Measurements from ENCODE around the gene ZNF219. TPM values are rescaled to one million over a fixed set of nuclear protein-coding genes. Genes with fewer than 3 reads are reported as not detected.

ZNF219 gene
- total and polyA plus RNA-seq, 10 of the 15 experiments (the other 5 are each of a cell fraction or from before 2014, with no cell fraction given), result 0.16 to 6.4 (median 1.9) TPM

GRCh38 chr14:21090940-21091663 is 7.4 kb downstream of the ZNF219 start:
- DNase-seq (ENCODE audit: low read depth, low spot score) (no peak), FAIRE-seq (no peak), ATAC-seq (no peak)
- POLR2A ChIA-PET, result no interaction called here
- H4K20me1 ChIP-seq (ENCODE audit: control insufficient read depth, insufficient read depth), result no peaks in the 10 kb centered on the region
- no peaks in the 10 kb centered on the region for H3K4me1 ChIP-seq (ENCODE audit: control insufficient read depth, insufficient read depth, low read length)
- SMC1A ChIA-PET (ENCODE audit: uncharacterized antibody, unreplicated experiment), result interaction anchor here (1.5 to 2.9 kb wide), 5 partner anchors 10 to 77 kb away, joined by 4 to 28 read pairs (median 7); partner anchors contain the start of gene TMEM253
- no peak overlapping the region for H3K27ac ChIP-seq (ENCODE audit: control insufficient read depth, insufficient read depth)
- H2AFZ ChIP-seq (ENCODE audit: control insufficient read depth, low read depth, low read length), result no peak overlapping the region
- no peaks in the 10 kb centered on the region for H3K9me3 ChIP-seq (replicated peaks; ENCODE audit: control insufficient read depth, insufficient read depth, low read length)
- RAD21 ChIA-PET (ENCODE audit: unreplicated experiment), result interaction anchor here (1.9 to 3.2 kb wide), 4 partner anchors 12 to 76 kb away, joined by 11 to 51 read pairs (median 24); partner anchors contain the start of genes ARHGEF40 and TMEM253
- no peak overlapping the region for H3K4me3 ChIP-seq
- 71% methylated on average over 31 of the region's 45 CpGs for WGBS (ENCODE audit: insufficient coverage, insufficient replicate concordance, low lambda C conversion rate, missing lambda C conversion rate)
- intact Hi-C loops (cut with micrococcal nuclease; ENCODE audit: unreplicated experiment) (no loop called here), in situ Hi-C loops (cut with MboI) (no loop called here)
- CTCF ChIA-PET, result interaction anchor here (0.6 to 6.9 kb wide), 12 partner anchors 13 to 78 kb away, joined by 3 to 194 read pairs (median 29); partner anchors contain the start of genes ARHGEF40 and TMEM253
- BruUV-seq (replicated peaks), result no TSS peak
- no peak overlapping the region for H3K4me2 ChIP-seq (ENCODE audit: control insufficient read depth, insufficient read depth)
- H3K36me3 ChIP-seq (ENCODE audit: control insufficient read depth in 2 of 2, insufficient read depth in 2 of 2, low read length in 1 of 2), result no peaks in the 10 kb centered on the region
- no peak for TF ChIP-seq GABPA (IDR thresholded peaks at IDR 0.05; ENCODE audit: low read depth)
- no peak for TF ChIP-seq DPF2 (IDR thresholded peaks at IDR 0.05)
- TF ChIP-seq EP300 (IDR thresholded peaks at IDR 0.05; ENCODE audit: borderline replicate concordance in 1 of 2, control insufficient read depth in 1 of 2, low read depth in 2 of 2, low read length in 2 of 2), result no peak
- no peak for TF ChIP-seq TCF12 (IDR thresholded peaks at IDR 0.05; ENCODE audit: low read depth, low read length)
- TF ChIP-seq SRF (IDR thresholded peaks at IDR 0.05; ENCODE audit: low read depth in 2 of 2, low read length in 2 of 2), result no peak
- no peak for TF ChIP-seq ZNF622 (IDR thresholded peaks at IDR 0.05)
- TF ChIP-seq, protein P1, sequence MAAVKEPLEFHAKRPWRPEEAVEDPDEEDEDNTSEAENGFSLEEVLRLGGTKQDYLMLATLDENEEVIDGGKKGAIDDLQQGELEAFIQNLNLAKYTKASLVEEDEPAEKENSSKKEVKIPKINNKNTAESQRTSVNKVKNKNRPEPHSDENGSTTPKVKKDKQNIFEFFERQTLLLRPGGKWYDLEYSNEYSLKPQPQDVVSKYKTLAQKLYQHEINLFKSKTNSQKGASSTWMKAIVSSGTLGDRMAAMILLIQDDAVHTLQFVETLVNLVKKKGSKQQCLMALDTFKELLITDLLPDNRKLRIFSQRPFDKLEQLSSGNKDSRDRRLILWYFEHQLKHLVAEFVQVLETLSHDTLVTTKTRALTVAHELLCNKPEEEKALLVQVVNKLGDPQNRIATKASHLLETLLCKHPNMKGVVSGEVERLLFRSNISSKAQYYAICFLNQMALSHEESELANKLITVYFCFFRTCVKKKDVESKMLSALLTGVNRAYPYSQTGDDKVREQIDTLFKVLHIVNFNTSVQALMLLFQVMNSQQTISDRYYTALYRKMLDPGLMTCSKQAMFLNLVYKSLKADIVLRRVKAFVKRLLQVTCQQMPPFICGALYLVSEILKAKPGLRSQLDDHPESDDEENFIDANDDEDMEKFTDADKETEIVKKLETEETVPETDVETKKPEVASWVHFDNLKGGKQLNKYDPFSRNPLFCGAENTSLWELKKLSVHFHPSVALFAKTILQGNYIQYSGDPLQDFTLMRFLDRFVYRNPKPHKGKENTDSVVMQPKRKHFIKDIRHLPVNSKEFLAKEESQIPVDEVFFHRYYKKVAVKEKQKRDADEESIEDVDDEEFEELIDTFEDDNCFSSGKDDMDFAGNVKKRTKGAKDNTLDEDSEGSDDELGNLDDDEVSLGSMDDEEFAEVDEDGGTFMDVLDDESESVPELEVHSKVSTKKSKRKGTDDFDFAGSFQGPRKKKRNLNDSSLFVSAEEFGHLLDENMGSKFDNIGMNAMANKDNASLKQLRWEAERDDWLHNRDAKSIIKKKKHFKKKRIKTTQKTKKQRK (IDR thresholded peaks at IDR 0.05; ENCODE audit: low read depth, low read length), result no peak
- no peak for TF ChIP-seq BMI1 (IDR thresholded peaks at IDR 0.05; ENCODE audit: borderline replicate concordance)
- no peak for TF ChIP-seq CEBPB (IDR thresholded peaks at IDR 0.05; ENCODE audit: borderline replicate concordance in 1 of 2, low read depth in 2 of 2, low read length in 2 of 2)
- no peak for TF ChIP-seq MEF2A (IDR thresholded peaks at IDR 0.05; ENCODE audit: insufficient read depth, low read depth, low read length)
- TF ChIP-seq, protein P2, sequence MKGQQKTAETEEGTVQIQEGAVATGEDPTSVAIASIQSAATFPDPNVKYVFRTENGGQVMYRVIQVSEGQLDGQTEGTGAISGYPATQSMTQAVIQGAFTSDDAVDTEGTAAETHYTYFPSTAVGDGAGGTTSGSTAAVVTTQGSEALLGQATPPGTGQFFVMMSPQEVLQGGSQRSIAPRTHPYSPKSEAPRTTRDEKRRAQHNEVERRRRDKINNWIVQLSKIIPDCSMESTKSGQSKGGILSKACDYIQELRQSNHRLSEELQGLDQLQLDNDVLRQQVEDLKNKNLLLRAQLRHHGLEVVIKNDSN (IDR thresholded peaks at IDR 0.05; ENCODE audit: borderline replicate concordance, extremely low read length, insufficient read depth, low read depth, low read length), result no peak
- TF ChIP-seq HCFC1 (IDR thresholded peaks at IDR 0.05; ENCODE audit: low read length), result no peak
- TF ChIP-seq NRF1 (conservative IDR thresholded peaks at IDR 0.05; ENCODE audit: low read depth, low read length), result no peak
- no peak overlapping the region for H3K9ac ChIP-seq (ENCODE audit: control insufficient read depth, insufficient read depth, low read length)
- H3K79me2 ChIP-seq (ENCODE audit: control insufficient read depth, insufficient read depth, low read length), result no peaks in the 10 kb centered on the region
- no peaks in the 10 kb centered on the region for H3K27me3 ChIP-seq (replicated peaks in 1 of 2; ENCODE audit: control insufficient read depth in 2 of 2, insufficient read depth in 2 of 2, low read length in 1 of 2)
